Endothelial cell of umbilical vein (primary cell): Measurements from ENCODE around the gene FABP1.

Source experiments
- CTCF ChIP-seq, 2 donors: IDR thresholded peaks; 1 replicate in 1 of 2; 2 replicates in 1 of 2; pipeline ENCODE4 v1.5.1; 2011; ENCODE audit warnings: low read length in 2 of 2, mild to moderate bottlenecking in 2 of 2, moderate library complexity in 2 of 2, control low read depth in 1 of 2, inconsistent platforms in 1 of 2, low read depth in 1 of 2; ENCODE audit not compliant: insufficient read depth in 1 of 2; ENCODE audit errors: extremely low read depth in 1 of 2
- EZH2 ChIP-seq: IDR thresholded peaks from 2 replicates; pipeline ENCODE4 v1.6.1; 2012; ENCODE audit warnings: borderline replicate concordance, low read depth, mild to moderate bottlenecking, moderate library complexity, low read length, inconsistent platforms; ENCODE audit not compliant: severe bottlenecking
- FOS ChIP-seq: IDR thresholded peaks from 2 replicates; pipeline ENCODE4 v1.6.1; 2011; ENCODE audit warnings: mild to moderate bottlenecking, low read length, moderate library complexity, borderline replicate concordance; ENCODE audit not compliant: insufficient read depth
- GATA2 ChIP-seq: IDR thresholded peaks from 2 replicates; pipeline ENCODE4 v1.7.0; 2011; ENCODE audit warnings: low read depth, mild to moderate bottlenecking, moderate library complexity, mixed read lengths, low read length; ENCODE audit not compliant: insufficient read length, insufficient read depth
- JUN ChIP-seq: IDR thresholded peaks from 2 replicates; pipeline ENCODE4 v1.6.1; 2011; ENCODE audit warnings: borderline replicate concordance, low read depth; ENCODE audit not compliant: insufficient read length, insufficient read depth
- MAX ChIP-seq: IDR thresholded peaks from 2 replicates; pipeline ENCODE4 v1.6.1; 2011; ENCODE audit not compliant: insufficient read depth, insufficient read length
- MYC ChIP-seq: IDR thresholded peaks from one replicate; pipeline ENCODE4 v1.6.1; 2011; ENCODE audit warnings: mild to moderate bottlenecking, low read depth, low read length
- POLR2A ChIP-seq: IDR thresholded peaks from 2 replicates; pipeline ENCODE4 v1.6.1; 2012; ENCODE audit warnings: low read depth, mild to moderate bottlenecking, control low read depth, low read length
- POLR2AphosphoS5 ChIP-seq: IDR thresholded peaks from 2 replicates; pipeline ENCODE4 v1.6.1; 2012; ENCODE audit warnings: low read depth, mild to moderate bottlenecking, control low read depth, low read length, moderate library complexity; ENCODE audit not compliant: insufficient read depth

GRCh38 chr2:88123975-88124917 is 3.6 kb downstream of the FABP1 start:
- TF ChIP-seq CTCF (IDR thresholded peaks at IDR 0.05; ENCODE audit: extremely low read depth in 1 of 2, insufficient read depth in 1 of 2, low read depth in 1 of 2, low read length in 2 of 2) (no peak), MYC (no peak), POLR2A (no peak), EZH2 (no peak), MAX (no peak), FOS (no peak), POLR2AphosphoS5 (no peak), JUN (no peak), GATA2 (no peak)
